AG20443 (cell line): ENCODE measurements around the gene JPH2.
"Not testable (repeated sequence)": the region's sequence is repeated elsewhere in the genome, so short reads cannot be mapped to it uniquely, and the experiment has no call there.

Experiments
- DNase-seq: peaks from one replicate; pipeline ENCODE4 v3.0.0; 2012; ENCODE audit warnings: low spot score, mixed read lengths

JPH2 gene

GRCh38 chr20:44187054-44187771, at the start of gene JPH2:
TSS of gene JPH2 (minus strand) at chr20:44187188. CDS start at chr20:44186705, 483 bp downstream.
- DNase-seq = peak; percentile 86

GRCh38 chr20:44235702-44236101, 48.7 kb upstream of the JPH2 start:
- DNase-seq = no peak

GRCh38 chr20:44234566-44235317, 47.8 kb upstream of the JPH2 start:
- no peak for DNase-seq

- no peak for DNase-seq
Measured at GRCh38 chr20:44233436-44234016, 46.5 kb upstream of the JPH2 start.

GRCh38 chr20:44232469-44232856, 45.5 kb upstream of the JPH2 start:
- not testable (repeated sequence) for DNase-seq

GRCh38 chr20:44231713-44232468, 44.9 kb upstream of the JPH2 start:
- no peak for DNase-seq

GRCh38 chr20:44231193-44231592, 44.2 kb upstream of the JPH2 start:
- no peak for DNase-seq

- no peak for DNase-seq
Measured at GRCh38 chr20:44228465-44229258, 41.7 kb upstream of the JPH2 start.

- no peak for DNase-seq
Measured at GRCh38 chr20:44224637-44225036, 37.6 kb upstream of the JPH2 start.

GRCh38 chr20:44223721-44224120, 36.7 kb upstream of the JPH2 start:
- no peak for DNase-seq

GRCh38 chr20:44222633-44223368, 35.8 kb upstream of the JPH2 start:
- no peak for DNase-seq

GRCh38 chr20:44222027-44222426, 35.0 kb upstream of the JPH2 start:
- DNase-seq = no peak

- no peak for DNase-seq
Measured at GRCh38 chr20:44221368-44221954, 34.5 kb upstream of the JPH2 start.

GRCh38 chr20:44219791-44220190, 32.8 kb upstream of the JPH2 start:
- DNase-seq = no peak

- no peak for DNase-seq
Measured at GRCh38 chr20:44219170-44219730, 32.3 kb upstream of the JPH2 start.

GRCh38 chr20:44218446-44218845, 31.5 kb upstream of the JPH2 start:
- no peak for DNase-seq

- peak; percentile 76 for DNase-seq
Measured at GRCh38 chr20:44217342-44218092, 30.5 kb upstream of the JPH2 start.

GRCh38 chr20:44215125-44215524, 28.1 kb upstream of the JPH2 start:
- peak; percentile 77 for DNase-seq

GRCh38 chr20:44212792-44213191, 25.8 kb upstream of the JPH2 start:
- no peak for DNase-seq
